ENCODE measurements around the gene CYB561A3. TPM values are rescaled to one million over a fixed set of nuclear protein-coding genes. Genes with fewer than 3 reads are reported as not detected.

Gene CYB561A3
- total and polyA plus RNA-seq, 2 donors (not counting 1 experiment from before 2014, with no cell fraction given): 248 to 756 TPM

- Histone ChIP-seq H3K79me2 (ENCODE audit: control insufficient read depth, insufficient read depth, low read length) (peaks cover 50% of the 10 kb centered on the region), H3K27me3 (replicated peaks in 1 of 4; ENCODE audit: control extremely low read depth in 1 of 4, control insufficient read depth in 3 of 4, insufficient read depth in 4 of 4, low read length in 3 of 4) (no peaks in the 10 kb centered on the region), H3K36me3 (replicated peaks in 1 of 2; ENCODE audit: control extremely low read depth in 1 of 2, control insufficient read depth in 1 of 2, extremely low read depth in 1 of 2, insufficient read depth in 2 of 2, low read length in 1 of 2) (peaks cover 2 to 81% of the 10 kb centered on the region in 2 experiments), H3K9ac (ENCODE audit: low read length) (no peak overlapping the region), H3K4me3 (ENCODE audit: control extremely low read depth in 1 of 5, extremely low read depth in 1 of 5, insufficient read depth in 1 of 5, low read depth in 2 of 5, low read length in 4 of 5) (no peak overlapping the region), H3K4me2 (replicated peaks; ENCODE audit: low read depth, low read length, poor library complexity, severe bottlenecking) (peak overlapping the region; percentile 12), H3K4me1 (ENCODE audit: control insufficient read depth in 2 of 2, insufficient read depth in 2 of 2, low read length in 2 of 2) (peaks cover 36 to 58% of the 10 kb centered on the region in 2 donors), H3K9me3 (ENCODE audit: control extremely low read depth in 1 of 3, control insufficient read depth in 2 of 3, insufficient read depth in 1 of 3, low read length in 2 of 3) (no peaks in the 10 kb centered on the region), H2AFZ (ENCODE audit: insufficient read depth, low read depth, low read length, poor library complexity, severe bottlenecking) (no peak overlapping the region), H4K20me1 (ENCODE audit: control insufficient read depth, insufficient read depth, low read length, poor library complexity, severe bottlenecking) (peaks cover 72% of the 10 kb centered on the region), H3K27ac (ENCODE audit: low read length in 2 of 2) (peak overlapping the region in 1 of 2 donors; percentile 93)
- TF ChIP-seq EZH2 (IDR thresholded peaks at IDR 0.05; ENCODE audit: borderline replicate concordance, insufficient read depth, low read depth, low read length, poor library complexity, severe bottlenecking): no peak
- no peak for TF ChIP-seq CTCF (IDR thresholded peaks at IDR 0.05)
- H3K27me3 Mint-ChIP-seq: no peaks in the 10 kb centered on the region
- intact Hi-C loops (cut with micrococcal nuclease): loop anchor here (10.0 kb wide), 2 partner anchors 437 to 773 kb away; partner anchors contain the start of genes INCENP and TMEM109
- ATAC-seq (ENCODE audit: low read depth) (no peak), DNase-seq (no peak)
- peaks cover 54% of the 10 kb centered on the region for H3K4me1 Mint-ChIP-seq
- H3K27ac Mint-ChIP-seq: peak overlapping the region; percentile 85
- no peak overlapping the region for H3K4me3 Mint-ChIP-seq
- 88% methylated on average over 8 of the region's 8 CpGs for WGBS (ENCODE audit: insufficient coverage)
- ChIA-PET CTCF (interaction anchor here (0.8 to 20.9 kb wide), 3 partner anchors 9 to 33 kb away, joined by 5 to 436 read pairs (median 206); partner anchors contain the start of genes DDB1 and TKFC), POLR2A (no interaction called here)
- H3K9me3 Mint-ChIP-seq (ENCODE audit: insufficient read depth): no peaks in the 10 kb centered on the region
Measured at GRCh38 chr11:61352038-61352437, 9.6 kb downstream of the CYB561A3 start.

GRCh38 chr11:61350803-61351202 lies 10.9 kb downstream of the CYB561A3 start:
- Mint-ChIP-seq H3K27ac (no peak overlapping the region), H3K9me3 (ENCODE audit: insufficient read depth) (no peaks in the 10 kb centered on the region), H3K4me1 (peaks cover 51% of the 10 kb centered on the region), H3K27me3 (no peaks in the 10 kb centered on the region), H3K4me3 (no peak overlapping the region)
- no peak for TF ChIP-seq EZH2 (IDR thresholded peaks at IDR 0.05; ENCODE audit: borderline replicate concordance, insufficient read depth, low read depth, low read length, poor library complexity, severe bottlenecking)
- TF ChIP-seq CTCF (IDR thresholded peaks at IDR 0.05): no peak
- H4K20me1 ChIP-seq (ENCODE audit: control insufficient read depth, insufficient read depth, low read length, poor library complexity, severe bottlenecking): peaks cover 82% of the 10 kb centered on the region
- H3K4me1 ChIP-seq (ENCODE audit: control insufficient read depth in 2 of 2, insufficient read depth in 2 of 2, low read length in 2 of 2): peaks cover 26 to 46% of the 10 kb centered on the region in 2 donors
- no peak overlapping the region for H3K9ac ChIP-seq (ENCODE audit: low read length)
- ATAC-seq (ENCODE audit: low read depth): no peak
- no peak for DNase-seq
- H2AFZ ChIP-seq (ENCODE audit: insufficient read depth, low read depth, low read length, poor library complexity, severe bottlenecking): no peak overlapping the region
- POLR2A ChIA-PET: interaction anchor here (1.5 kb wide), 1 partner anchor 12 kb away, joined by 4 read pairs; the partner anchor contains the start of genes CYB561A3 and TMEM138
- CTCF ChIA-PET: interaction anchor here (3.2 kb wide), 1 partner anchor 35 kb away, joined by 30 read pairs; no protein-coding TSS in a partner anchor
- H3K9me3 ChIP-seq (ENCODE audit: control extremely low read depth in 1 of 3, control insufficient read depth in 2 of 3, insufficient read depth in 1 of 3, low read length in 2 of 3): no peaks in the 10 kb centered on the region
- peak overlapping the region; percentile 6 to 74 for H3K27ac ChIP-seq (ENCODE audit: low read length in 2 of 2)
- intact Hi-C loops (cut with micrococcal nuclease): loop anchor here (10.0 kb wide), 2 partner anchors 436 to 774 kb away; partner anchors contain the start of genes INCENP and TMEM109
- H3K36me3 ChIP-seq (replicated peaks in 1 of 2; ENCODE audit: control extremely low read depth in 1 of 2, control insufficient read depth in 1 of 2, extremely low read depth in 1 of 2, insufficient read depth in 2 of 2, low read length in 1 of 2): peaks cover 2 to 89% of the 10 kb centered on the region in 2 experiments
- H3K4me3 ChIP-seq (ENCODE audit: control extremely low read depth in 1 of 5, extremely low read depth in 1 of 5, insufficient read depth in 1 of 5, low read depth in 2 of 5, low read length in 4 of 5): no peak overlapping the region
- H3K4me2 ChIP-seq (replicated peaks; ENCODE audit: low read depth, low read length, poor library complexity, severe bottlenecking): no peak overlapping the region
- WGBS (ENCODE audit: insufficient coverage): 96% methylated on average over 6 of the region's 8 CpGs
- H3K79me2 ChIP-seq (ENCODE audit: control insufficient read depth, insufficient read depth, low read length): peaks cover 47% of the 10 kb centered on the region
- no peaks in the 10 kb centered on the region for H3K27me3 ChIP-seq (replicated peaks in 1 of 4; ENCODE audit: control extremely low read depth in 1 of 4, control insufficient read depth in 3 of 4, insufficient read depth in 4 of 4, low read length in 3 of 4)

Data from B cell (primary cell).